HL-60 (cell line): ENCODE results near the gene CISD1.

Experiments
- DNase-seq, 2 experiments: peaks; one replicate each; pipeline ENCODE4 v3.0.0-alpha.2; 2010 to 2020; ENCODE audit warnings: low read depth in 1 of 2, low spot score in 1 of 2
- H3K27ac ChIP-seq: fragments of 250-450 bp; sonication (Bioruptor Pico); replicated peaks from 2 replicates; pipeline ENCODE4 v1.5.1; 2020; ENCODE audit warnings: mild to moderate bottlenecking, moderate library complexity
- H3K27me3 ChIP-seq: fragments of 250-450 bp; sonication (Bioruptor Pico); 2 replicates; pipeline ENCODE4 v1.5.1; 2021; ENCODE audit warnings: mild to moderate bottlenecking, moderate library complexity; ENCODE audit not compliant: insufficient read depth, poor library complexity, severe bottlenecking
- H3K4me3 ChIP-seq: replicated peaks from 2 replicates; pipeline ENCODE4 v1.5.1; 2011; ENCODE audit warnings: mild to moderate bottlenecking, control low read depth, low read length; ENCODE audit not compliant: insufficient read depth
- GABPA ChIP-seq: IDR thresholded peaks from 2 replicates; pipeline ENCODE4 v1.6.1; 2012; ENCODE audit warnings: low read depth
- POLR2AphosphoS5 ChIP-seq: IDR thresholded peaks from 2 replicates; pipeline ENCODE4 v1.6.1; 2012; ENCODE audit warnings: low read depth
- SPI1 ChIP-seq: IDR thresholded peaks from 2 replicates; pipeline ENCODE4 v1.6.1; 2012; ENCODE audit warnings: low read depth, mild to moderate bottlenecking, borderline replicate concordance
- TF ChIP-seq, protein P1 (sequence below): IDR thresholded peaks from 2 replicates; pipeline ENCODE4 v1.6.1; 2012; ENCODE audit warnings: low read depth; ENCODE audit not compliant: insufficient replicate concordance
- TF ChIP-seq, protein P2 (sequence below): IDR thresholded peaks from one replicate; pipeline ENCODE4 v1.5.1; 2011; ENCODE audit warnings: low read length, control low read depth, inconsistent platforms; ENCODE audit not compliant: insufficient read depth

CISD1 gene

GRCh38 chr10:58281092-58281752 is 12.3 kb downstream of the CISD1 start:
- TF ChIP-seq, protein P1, sequence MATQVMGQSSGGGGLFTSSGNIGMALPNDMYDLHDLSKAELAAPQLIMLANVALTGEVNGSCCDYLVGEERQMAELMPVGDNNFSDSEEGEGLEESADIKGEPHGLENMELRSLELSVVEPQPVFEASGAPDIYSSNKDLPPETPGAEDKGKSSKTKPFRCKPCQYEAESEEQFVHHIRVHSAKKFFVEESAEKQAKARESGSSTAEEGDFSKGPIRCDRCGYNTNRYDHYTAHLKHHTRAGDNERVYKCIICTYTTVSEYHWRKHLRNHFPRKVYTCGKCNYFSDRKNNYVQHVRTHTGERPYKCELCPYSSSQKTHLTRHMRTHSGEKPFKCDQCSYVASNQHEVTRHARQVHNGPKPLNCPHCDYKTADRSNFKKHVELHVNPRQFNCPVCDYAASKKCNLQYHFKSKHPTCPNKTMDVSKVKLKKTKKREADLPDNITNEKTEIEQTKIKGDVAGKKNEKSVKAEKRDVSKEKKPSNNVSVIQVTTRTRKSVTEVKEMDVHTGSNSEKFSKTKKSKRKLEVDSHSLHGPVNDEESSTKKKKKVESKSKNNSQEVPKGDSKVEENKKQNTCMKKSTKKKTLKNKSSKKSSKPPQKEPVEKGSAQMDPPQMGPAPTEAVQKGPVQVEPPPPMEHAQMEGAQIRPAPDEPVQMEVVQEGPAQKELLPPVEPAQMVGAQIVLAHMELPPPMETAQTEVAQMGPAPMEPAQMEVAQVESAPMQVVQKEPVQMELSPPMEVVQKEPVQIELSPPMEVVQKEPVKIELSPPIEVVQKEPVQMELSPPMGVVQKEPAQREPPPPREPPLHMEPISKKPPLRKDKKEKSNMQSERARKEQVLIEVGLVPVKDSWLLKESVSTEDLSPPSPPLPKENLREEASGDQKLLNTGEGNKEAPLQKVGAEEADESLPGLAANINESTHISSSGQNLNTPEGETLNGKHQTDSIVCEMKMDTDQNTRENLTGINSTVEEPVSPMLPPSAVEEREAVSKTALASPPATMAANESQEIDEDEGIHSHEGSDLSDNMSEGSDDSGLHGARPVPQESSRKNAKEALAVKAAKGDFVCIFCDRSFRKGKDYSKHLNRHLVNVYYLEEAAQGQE, result no peak
- TF ChIP-seq POLR2AphosphoS5, result no peak
- no peak for TF ChIP-seq SPI1
- TF ChIP-seq GABPA, result no peak
- TF ChIP-seq, protein P2, sequence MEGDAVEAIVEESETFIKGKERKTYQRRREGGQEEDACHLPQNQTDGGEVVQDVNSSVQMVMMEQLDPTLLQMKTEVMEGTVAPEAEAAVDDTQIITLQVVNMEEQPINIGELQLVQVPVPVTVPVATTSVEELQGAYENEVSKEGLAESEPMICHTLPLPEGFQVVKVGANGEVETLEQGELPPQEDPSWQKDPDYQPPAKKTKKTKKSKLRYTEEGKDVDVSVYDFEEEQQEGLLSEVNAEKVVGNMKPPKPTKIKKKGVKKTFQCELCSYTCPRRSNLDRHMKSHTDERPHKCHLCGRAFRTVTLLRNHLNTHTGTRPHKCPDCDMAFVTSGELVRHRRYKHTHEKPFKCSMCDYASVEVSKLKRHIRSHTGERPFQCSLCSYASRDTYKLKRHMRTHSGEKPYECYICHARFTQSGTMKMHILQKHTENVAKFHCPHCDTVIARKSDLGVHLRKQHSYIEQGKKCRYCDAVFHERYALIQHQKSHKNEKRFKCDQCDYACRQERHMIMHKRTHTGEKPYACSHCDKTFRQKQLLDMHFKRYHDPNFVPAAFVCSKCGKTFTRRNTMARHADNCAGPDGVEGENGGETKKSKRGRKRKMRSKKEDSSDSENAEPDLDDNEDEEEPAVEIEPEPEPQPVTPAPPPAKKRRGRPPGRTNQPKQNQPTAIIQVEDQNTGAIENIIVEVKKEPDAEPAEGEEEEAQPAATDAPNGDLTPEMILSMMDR, result no peak
- Histone ChIP-seq H3K27ac (no peak overlapping the region; the same call in 1 of the 2 replicates), H3K27me3 (no peaks in the 10 kb centered on the region), H3K4me3 (no peak overlapping the region)
- no peak for DNase-seq

GRCh38 chr10:58282615-58283014 is 13.7 kb downstream of the CISD1 start:
- Histone ChIP-seq H3K27ac (no peak overlapping the region; the same call in 1 of the 2 replicates), H3K4me3 (no peak overlapping the region), H3K27me3 (no peaks in the 10 kb centered on the region)
- TF ChIP-seq GABPA, result peak; percentile 22; the same call in 1 of the 2 replicates
- TF ChIP-seq, protein P1, result no peak
- TF ChIP-seq POLR2AphosphoS5, result peak; percentile 41; the same call in 1 of the 2 replicates
- TF ChIP-seq, protein P2, result no peak
- TF ChIP-seq SPI1, result peak; percentile 41; the same call in 1 of the 2 replicates
- peak; percentile 75 to 91 for DNase-seq

DNA sequence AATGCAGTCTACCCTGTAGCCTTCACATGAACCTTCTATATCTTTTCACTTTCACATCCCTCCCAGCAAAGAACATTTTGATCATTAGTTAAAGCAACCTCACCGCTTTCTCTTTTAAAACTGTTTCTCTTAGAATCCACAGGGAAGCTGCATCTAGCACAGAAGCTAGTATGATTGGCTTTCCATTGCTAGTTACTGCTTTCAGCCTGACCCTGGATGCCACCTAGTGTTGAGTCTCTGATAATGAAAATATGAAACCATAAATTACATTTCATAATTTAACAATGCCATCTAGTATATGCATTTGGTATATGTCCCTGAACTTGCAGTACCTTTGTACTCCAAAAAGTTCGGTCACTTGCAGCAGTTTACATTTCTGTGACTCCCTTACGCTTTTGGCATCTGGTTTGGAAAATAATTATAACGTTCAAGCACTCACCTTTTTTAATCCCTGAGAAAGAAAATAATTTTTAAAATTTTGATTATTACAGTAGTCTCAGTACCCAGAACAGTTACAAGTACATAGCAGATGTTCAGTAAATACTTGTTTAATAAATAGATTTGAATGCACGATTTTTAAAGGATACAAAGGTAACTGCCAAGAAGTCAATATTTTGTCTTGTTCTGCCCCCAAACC is 22.7 kb downstream of the CISD1 start:
- TF ChIP-seq, protein P2, result peak; percentile 33
- no peak for TF ChIP-seq SPI1
- Histone ChIP-seq H3K4me3 (no peak overlapping the region), H3K27me3 (no peaks in the 10 kb centered on the region), H3K27ac (no peak overlapping the region)
- DNase-seq, result peak in 1 of 2 experiments; percentile 52
